Pancreas (tissue), 10 donors: ENCODE data around the gene STAT6. TPM values are rescaled to one million over a fixed set of nuclear protein-coding genes. Genes with fewer than 3 reads are reported as not detected.

ENCODE experiments used
- ATAC-seq, 4 donors: fragments of 200-7000 bp; cut with Tn5 transposase; one replicate each; pipeline versions ENCODE4 v1.8.0 to v1.9.1; 2020; ENCODE audit warnings: mild to moderate bottlenecking in 4 of 4, moderate library complexity in 4 of 4
- DNase-seq, 6 donors: peaks; one replicate each; pipeline ENCODE4 v3.0.0-alpha.2; 2020
- FAIRE-seq: peaks from 2 replicates; lab custom pipeline; 2012; peaks lifted over from hg19 to GRCh38; lab: Jason Lieb, UNC
- H3K27ac ChIP-seq, 4 donors: fragments of 200-600 bp; sonication (generic); 1 replicate in 3 of 4; 2 replicates in 1 of 4; pipeline versions ENCODE4 v1.5.0 to v1.8.0; 2020
- H3K27me3 ChIP-seq, 4 donors: fragments of 200-600 bp; one replicate each; pipeline ENCODE4 v1.8.0; 2021
- H3K36me3 ChIP-seq, 3 donors: fragments of 200-600 bp; sonication (generic) in 1 of 3; one replicate each; pipeline versions ENCODE4 v1.5.0 to v1.8.0; 2020 to 2021
- H3K4me1 ChIP-seq, 3 donors: fragments of 200-600 bp; one replicate each; pipeline ENCODE4 v1.8.0; 2021
- H3K4me3 ChIP-seq, 4 donors: fragments of 200-600 bp; sonication (generic) in 2 of 4; one replicate each; pipeline versions ENCODE4 v1.5.0 to v1.8.0; 2020 to 2021
- H3K9me3 ChIP-seq, 4 donors: fragments of 200-600 bp; one replicate each; pipeline ENCODE4 v1.8.0; 2021
- CTCF ChIP-seq, 4 donors: fragments of 200-600 bp; sonication (generic) in 3 of 4; IDR thresholded peaks; one replicate each; pipeline versions ENCODE4 v1.5.0 to v1.8.0; 2021; ENCODE audit warnings: antibody characterized with exemption in 4 of 4
- WGBS, 2 donors: extraction: QIAGEN DNeasy Blood & Tissue Kit; methylation state at CpG; one replicate each; pipeline ENCODE4 v1.1.7; 2013; 5-methylcytosine and 5-hydroxymethylcytosine counted together
- intact Hi-C, 3 donors: fragments of 100-400 bp; cut with DNase I; formaldehyde crosslinking; loops; one replicate each; pipeline versions ENCODE4 v1.11.1 to v1.14.2; 2022
- polyA plus RNA-seq, 2 donors: library from polyadenylated mRNA; stranded (reverse); fragments of 200-250 nt; gene quantifications; one replicate each; pipeline ENCODE4 v1.2.3, GENCODE V29; 2013
- total RNA-seq, 6 donors: library from RNA; stranded (reverse); fragmentation: NEBNext Ultra II Directional in 4 of 6; extraction: Animal tissue kit (Norgen Biotek cat#: 25700) in 4 of 6; gene quantifications; one replicate each; pipeline versions ENCODE4 v1.2.1 to v1.2.4, GENCODE V29; 2021 to 2023
- donor health status: healthy with polysubstance abuse.
- donor health status: DM: no; HTN: no; CAD: no; lungs with moderate emphysema.
- donor health status: DM: no; HTN: no; CAD: no.
- donor health status: control.
- donor health status: control.
- donor health status: Bipolar disorder and iron deficiency.
- donor health status: DM: yes; HTN: yes; CAD: no.
- donor health status: DM: no; HTN: no; CAD: no.
- donor health status: DM: no; HTN: no; CAD: no.
- donor health status: DM: yes; HTN: yes; CAD: no.

Gene STAT6
- total and polyA plus RNA-seq, 8 donors: 31.0 to 141 (median 56.2) TPM

- Histone ChIP-seq H3K4me3 (no peak overlapping the region), H3K4me1 (no peaks in the 10 kb centered on the region), H3K27me3 (no peaks in the 10 kb centered on the region), H3K36me3 (peaks cover 0 to 6% (median 0%) of the 10 kb centered on the region in 3 donors), H3K9me3 (no peaks in the 10 kb centered on the region), H3K27ac (no peak overlapping the region)
- DNase-seq: no peak
- TF ChIP-seq CTCF (IDR thresholded peaks at IDR 0.05): no peak
- no peak for ATAC-seq
- no peak for FAIRE-seq
- 82 to 86% methylated on average over 4 of the region's 4 CpGs for WGBS, 2 donors
- intact Hi-C loops: no loop called here
These were observed 47.5 kb upstream of the STAT6 start for GRCh38 chr12:57158665-57159064.

GRCh38 chr12:57158186-57158585 lies 47.0 kb upstream of the STAT6 start:
- Histone ChIP-seq H3K4me3 (no peak overlapping the region), H3K27ac (no peak overlapping the region)
- intact Hi-C loops: no loop called here

GRCh38 chr12:57157588-57158173 lies 46.5 kb upstream of the STAT6 start:
- intact Hi-C loops: no loop called here
- TF ChIP-seq CTCF (IDR thresholded peaks at IDR 0.05): no peak
- peak in 2 of 4 donors; percentile 38 to 58 for ATAC-seq
- DNase-seq: no peak
- H3K27me3 ChIP-seq: no peaks in the 10 kb centered on the region
- H3K36me3 ChIP-seq: peaks cover 0 to 6% (median 0%) of the 10 kb centered on the region in 3 donors
- H3K4me3 ChIP-seq: no peak overlapping the region
- H3K27ac ChIP-seq: no peak overlapping the region
- H3K9me3 ChIP-seq: no peaks in the 10 kb centered on the region
- no peak for FAIRE-seq
- 92 to 95% methylated on average over 5 of the region's 5 CpGs for WGBS, 2 donors
- no peaks in the 10 kb centered on the region for H3K4me1 ChIP-seq

More at GRCh38 chr12:57158186-57158585, 47.0 kb upstream of the STAT6 start:
- no peak for TF ChIP-seq CTCF (IDR thresholded peaks at IDR 0.05)
- ATAC-seq: no peak
- 83 to 88% methylated on average over 16 of the region's 16 CpGs for WGBS, 2 donors
- no peaks in the 10 kb centered on the region for H3K4me1 ChIP-seq
- no peak for FAIRE-seq
- H3K27me3 ChIP-seq: no peaks in the 10 kb centered on the region
- peak in 1 of 6 donors; percentile 44 for DNase-seq
- peaks cover 0 to 6% (median 0%) of the 10 kb centered on the region in 3 donors for H3K36me3 ChIP-seq
- no peaks in the 10 kb centered on the region for H3K9me3 ChIP-seq

GRCh38 chr12:57156701-57157403 lies 45.7 kb upstream of the STAT6 start:
- intact Hi-C loops: no loop called here
- peaks cover 0 to 6% (median 0%) of the 10 kb centered on the region in 3 donors for H3K36me3 ChIP-seq
- peaks cover 0 to 2% (median 0%) of the 10 kb centered on the region in 3 donors for H3K4me1 ChIP-seq
- no peak overlapping the region for H3K27ac ChIP-seq
- no peaks in the 10 kb centered on the region for H3K9me3 ChIP-seq
- peak in 1 of 6 donors; percentile 52 for DNase-seq
- ATAC-seq: peak in 2 of 4 donors; percentile 24 to 32
- FAIRE-seq: no peak
- no peak overlapping the region for H3K4me3 ChIP-seq
- H3K27me3 ChIP-seq: no peaks in the 10 kb centered on the region
- WGBS, 2 donors: 81 to 87% methylated on average over 12 to 16 of the region's 16 CpGs
- TF ChIP-seq CTCF (IDR thresholded peaks at IDR 0.05): no peak
